T-helper 2 cell (primary cell): ENCODE results near the gene SPATA16.
"Not testable (repeated sequence)": the region's sequence is repeated elsewhere in the genome, so short reads cannot be mapped to it uniquely, and the experiment has no call there.

Experiments used
- DNase-seq, 5 experiments: peaks; one replicate each; pipeline versions ENCODE4 v3.0.0 to v3.0.0-alpha.2; 2012 to 2022

The SPATA16 gene

DNA sequence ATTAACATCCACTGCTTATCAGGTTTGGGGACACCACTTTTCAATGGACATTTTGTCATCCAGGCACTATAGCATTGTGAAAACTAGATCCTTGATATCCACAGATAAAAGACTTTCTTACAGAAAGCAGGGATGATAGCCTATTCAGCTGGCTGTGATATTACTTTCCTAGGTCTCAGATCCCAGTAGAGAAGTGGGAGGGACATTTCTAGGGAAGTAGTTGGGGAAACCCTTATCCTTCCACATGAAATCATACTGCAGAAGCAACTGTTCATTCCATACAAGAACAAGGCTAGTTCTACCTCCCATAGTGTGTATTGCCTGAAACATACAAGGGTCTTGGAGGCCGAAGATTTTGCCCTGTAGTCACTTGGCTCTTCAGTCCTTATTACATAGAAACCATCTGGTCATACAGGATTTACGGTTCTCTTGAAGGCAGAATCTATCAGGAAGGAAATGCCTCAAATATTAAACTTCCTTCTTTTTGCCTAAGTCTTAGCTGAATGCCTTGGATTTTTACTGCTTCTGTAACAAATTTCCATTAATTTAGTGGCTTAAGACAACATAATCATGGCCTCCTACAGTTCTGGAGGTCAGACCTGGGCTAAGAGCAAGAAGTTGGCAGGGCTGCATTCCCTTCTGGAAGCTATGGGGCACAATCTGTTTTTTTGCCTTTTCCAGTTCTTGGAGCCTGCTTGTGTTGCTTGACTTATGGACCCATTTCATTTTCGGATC, 271.1 kb downstream of the SPATA16 start:
- DNase-seq, result no peak

- no peak for DNase-seq
Measured at GRCh38 chr3:172869368-172869771, 271.7 kb downstream of the SPATA16 start.

- no peak for DNase-seq
Measured at GRCh38 chr3:172868582-172869200, 272.3 kb downstream of the SPATA16 start.

DNA sequence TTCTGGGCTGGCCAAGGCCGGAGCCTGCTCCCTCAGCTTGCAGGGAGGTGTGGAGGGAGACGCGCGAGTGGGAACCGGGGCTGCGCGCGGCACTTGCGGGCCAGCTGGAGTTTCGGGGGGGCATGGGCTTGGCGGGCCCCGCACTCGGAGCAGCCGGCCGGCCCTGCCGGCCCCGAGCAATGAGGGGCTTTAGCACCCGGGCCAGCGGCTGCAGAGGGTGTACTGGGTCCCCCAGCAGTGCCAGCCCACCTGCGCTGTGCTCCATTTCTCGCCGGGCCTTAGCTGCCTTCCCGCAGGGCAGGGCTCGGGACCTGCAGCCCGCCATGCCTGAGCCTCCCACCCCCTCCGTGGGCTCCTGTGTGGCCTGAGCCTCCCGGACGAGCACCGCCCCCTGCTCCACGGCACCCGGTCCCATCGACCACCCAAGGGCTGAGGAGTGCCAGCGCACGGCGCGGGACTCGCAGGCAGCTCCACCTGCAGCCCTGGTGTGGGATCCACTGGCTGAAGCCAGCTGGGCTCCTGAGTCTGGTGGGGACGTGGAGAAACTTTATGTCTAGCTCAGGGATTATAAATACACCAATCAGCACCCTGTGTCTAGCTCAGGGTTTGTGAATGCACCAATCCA, 274.2 kb downstream of the SPATA16 start:
- not testable (repeated sequence) for DNase-seq

DNA sequence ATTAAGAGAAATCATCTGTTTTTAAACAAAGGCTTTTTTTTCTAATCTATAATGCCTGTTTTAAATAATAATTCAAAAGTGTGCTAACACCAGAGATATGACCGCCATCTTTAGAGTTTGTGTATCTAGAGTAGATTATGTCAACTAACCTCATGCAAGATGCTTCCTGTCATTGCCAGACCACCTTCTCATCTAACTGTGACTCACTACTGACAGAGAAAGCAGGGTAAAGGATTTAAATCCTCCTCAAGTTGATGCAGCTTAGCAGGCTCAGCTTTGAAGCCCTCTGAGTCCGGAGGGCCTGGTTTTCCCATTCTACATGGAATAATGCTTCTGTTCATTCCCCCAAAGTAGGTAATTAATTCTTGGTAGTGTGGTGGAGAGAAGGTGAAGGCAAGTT, 282.0 kb downstream of the SPATA16 start:
- DNase-seq, result no peak

DNA sequence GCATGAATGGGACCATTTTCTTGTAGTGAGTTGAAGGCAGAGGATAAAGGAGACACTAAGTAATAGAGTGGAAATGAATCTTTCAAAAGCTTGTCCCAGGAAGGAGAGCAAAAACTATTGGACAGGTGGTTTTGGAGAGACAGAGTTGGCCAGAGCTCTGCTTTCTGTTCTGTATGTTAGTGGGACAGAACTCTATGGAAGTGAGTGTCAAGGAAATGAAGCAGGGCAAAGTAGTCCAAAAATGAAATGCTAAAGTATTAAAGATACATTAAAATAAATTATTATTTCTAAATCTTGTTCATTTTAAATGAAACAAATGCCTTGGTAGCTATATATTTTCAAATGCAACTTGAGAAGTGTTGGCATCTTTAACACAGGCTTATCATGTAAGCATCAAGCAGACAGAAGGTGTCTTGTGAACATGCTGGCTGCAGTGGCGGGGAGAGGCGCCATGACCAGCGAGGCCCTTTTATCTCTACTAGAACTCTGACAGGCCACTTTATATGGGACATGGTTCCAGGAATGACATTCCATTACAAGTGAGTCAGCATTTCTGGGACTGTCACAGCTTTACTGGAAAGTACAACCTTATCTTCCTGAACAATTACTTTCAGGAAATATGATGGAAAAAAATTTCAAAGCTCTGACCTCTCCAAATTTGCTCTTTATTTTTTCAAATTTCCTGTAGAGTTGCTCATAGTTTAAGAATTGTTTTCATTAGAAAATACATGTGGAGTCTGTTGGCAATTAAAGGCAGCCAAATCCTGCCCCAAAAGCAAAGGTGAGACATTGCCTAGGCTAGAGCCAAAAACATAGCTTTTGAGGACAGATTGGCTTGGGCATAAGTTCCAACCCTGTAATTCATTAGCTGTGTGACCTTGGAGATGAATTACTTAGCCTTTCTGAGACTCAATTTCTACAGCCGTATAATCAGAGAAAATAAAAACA, 284.0 kb downstream of the SPATA16 start:
- DNase-seq, result no peak

DNA sequence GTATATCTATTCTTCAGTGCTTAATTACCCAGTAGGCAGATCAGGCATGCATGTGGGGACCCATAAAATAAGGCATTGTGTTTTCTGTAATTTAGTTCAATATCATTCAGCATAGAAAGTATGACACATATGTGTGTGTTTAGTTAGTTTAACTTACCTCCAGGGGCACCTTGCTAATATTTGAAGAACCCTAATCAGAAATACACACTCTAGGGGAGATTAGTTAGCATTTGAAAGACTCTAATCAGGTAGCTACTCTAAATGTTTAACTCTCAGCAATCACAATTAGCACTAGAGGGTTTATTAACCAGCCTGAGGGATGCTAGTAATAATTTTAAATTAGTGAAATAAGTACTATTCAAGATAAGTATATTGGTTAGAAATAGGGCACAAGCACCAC, 286.0 kb downstream of the SPATA16 start:
- no peak for DNase-seq

- DNase-seq, result no peak
Measured at GRCh38 chr3:172853921-172854666, 286.9 kb downstream of the SPATA16 start.

DNA sequence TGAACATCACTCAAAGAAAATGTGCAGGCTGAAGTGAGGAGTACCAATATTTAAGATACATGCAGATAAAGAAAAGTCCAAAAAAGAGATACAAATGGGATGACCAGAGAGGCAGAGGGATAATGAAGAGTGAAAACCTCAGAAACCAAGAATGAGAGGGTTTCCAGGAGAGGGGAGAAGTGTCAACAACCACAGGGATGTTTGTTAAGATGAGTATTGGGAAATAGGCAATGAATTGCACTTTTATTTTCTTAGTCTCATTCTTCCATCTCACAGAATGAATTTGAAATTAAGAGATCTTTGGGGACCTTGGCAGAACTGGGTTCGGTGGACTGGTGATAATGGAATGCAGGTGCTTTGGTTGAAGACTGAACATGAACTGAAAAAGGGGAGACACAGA, 288.0 kb downstream of the SPATA16 start:
- DNase-seq, result no peak

GRCh38 chr3:172848910-172849309, 292.1 kb downstream of the SPATA16 start:
- DNase-seq, result no peak

GRCh38 chr3:172847292-172847691, 293.7 kb downstream of the SPATA16 start:
- no peak for DNase-seq

- DNase-seq, result no peak
Measured at GRCh38 chr3:172846706-172847105, 294.3 kb downstream of the SPATA16 start.

DNA sequence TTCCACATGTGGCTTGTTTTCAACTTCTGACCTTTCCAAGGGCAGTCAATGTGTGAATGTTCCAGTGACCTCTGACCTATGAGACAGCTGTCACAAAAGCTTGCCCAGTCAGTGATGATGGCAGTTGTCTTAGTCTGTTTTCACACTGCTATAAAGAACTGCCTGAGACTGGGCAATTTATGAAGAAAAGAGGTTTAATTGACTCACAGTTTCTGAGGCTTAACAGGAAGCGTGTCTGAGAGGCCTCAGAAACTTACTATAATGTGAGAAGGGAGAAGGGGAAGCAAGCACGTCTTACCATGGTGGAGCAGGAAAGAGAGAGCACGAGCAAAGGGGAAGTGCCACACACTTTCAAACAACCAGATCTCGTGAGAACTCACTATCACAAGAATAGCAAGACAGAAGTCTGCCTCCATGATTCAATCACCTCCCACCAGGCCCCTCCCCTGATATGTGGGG, 294.9 kb downstream of the SPATA16 start:
- peak in 1 of 5 experiments; percentile 19 for DNase-seq

DNA sequence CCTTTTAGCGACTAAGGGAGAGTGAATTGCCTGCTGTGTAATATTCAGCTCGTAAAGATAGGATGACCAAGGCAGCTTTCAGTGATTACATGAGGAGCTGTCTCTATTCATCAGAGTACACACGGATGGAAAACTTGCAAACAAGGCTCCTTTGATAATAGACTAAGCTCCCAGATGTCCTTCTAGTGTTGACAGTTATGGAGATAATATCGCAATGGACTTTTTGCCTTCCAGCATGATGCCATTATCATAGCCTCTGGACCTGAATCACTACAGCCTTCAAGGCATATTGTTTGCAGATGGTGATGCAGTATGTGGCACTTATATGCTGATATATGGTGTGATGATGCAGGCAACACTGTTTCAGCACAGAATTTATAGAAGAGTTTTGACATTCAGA, 296.6 kb downstream of the SPATA16 start:
- DNase-seq, result no peak

GRCh38 chr3:172840913-172841312, 300.1 kb downstream of the SPATA16 start:
- DNase-seq, result no peak

- no peak for DNase-seq
Measured at GRCh38 chr3:172840463-172840862, 300.6 kb downstream of the SPATA16 start.

DNA sequence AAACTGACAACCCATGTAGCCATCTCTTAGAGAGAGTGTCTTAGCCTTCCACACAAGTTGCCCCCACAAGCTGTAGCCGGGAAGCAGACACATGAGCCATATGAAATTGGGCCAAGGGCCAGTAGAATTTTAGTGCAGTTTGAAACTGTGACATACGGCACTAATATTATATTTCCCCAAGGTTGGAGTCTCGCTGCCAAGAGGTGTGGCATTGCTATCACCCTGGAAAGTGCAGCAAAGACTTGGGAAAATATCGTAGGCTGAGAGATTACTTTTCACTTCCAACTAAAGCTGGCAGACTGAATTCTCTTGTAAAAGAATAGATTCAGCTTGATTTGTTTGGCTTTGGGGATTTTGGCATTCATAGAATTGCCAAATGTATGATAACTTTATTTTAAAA, 301.4 kb downstream of the SPATA16 start:
- DNase-seq, result no peak
